ENCODE measurements around the gene PRODH.
A peak's percentile ranks its signal among the peaks of the same experiment; 100 is the strongest.
"Not testable (repeated sequence)": the region's sequence is repeated elsewhere in the genome, so short reads cannot be mapped to it uniquely, and the experiment has no call there.

Gene PRODH

GRCh38 chr22:18935889-18936529 is at the start of gene PRODH:
Gene PRODH (minus strand): TSS chr22:18936293. CDS start chr22:18936287, 6 bp downstream.
- DNase-seq: no peak
- in situ Hi-C loops (cut with HindIII; ENCODE audit: low pct_ligation_motif_present, low pct_unique_long_range_greater_than_20kb, low sequenced_read_pairs): no loop called here

- in situ Hi-C loops (cut with HindIII; ENCODE audit: low pct_ligation_motif_present, low pct_unique_long_range_greater_than_20kb, low sequenced_read_pairs): no loop called here
- DNase-seq: no peak
Observed at GRCh38 chr22:18985780-18986179, 49.7 kb upstream of the PRODH start.

DNA sequence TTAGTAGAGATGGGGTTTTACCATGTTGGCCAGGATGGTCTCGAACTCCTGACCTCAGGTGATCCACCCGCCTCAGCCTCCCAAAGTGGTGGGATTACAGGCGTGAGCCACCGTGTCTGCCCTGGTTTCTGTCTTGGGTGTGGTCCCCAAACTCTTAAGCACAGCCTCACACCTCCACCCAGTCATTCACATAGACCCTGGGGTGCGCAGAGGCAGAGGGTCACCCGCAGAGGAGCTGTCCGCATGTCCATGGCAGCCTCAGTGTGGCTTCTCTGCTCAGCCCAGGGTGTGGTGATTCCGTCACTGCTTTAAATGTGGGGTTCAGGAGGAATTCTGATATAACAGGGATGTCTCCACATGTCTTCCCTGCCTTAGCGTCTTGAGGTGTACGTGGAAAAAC is 48.5 kb upstream of the PRODH start:
- DNase-seq: no peak
- in situ Hi-C loops (cut with HindIII; ENCODE audit: low pct_ligation_motif_present, low pct_unique_long_range_greater_than_20kb, low sequenced_read_pairs): no loop called here

GRCh38 chr22:18983120-18983651 is 47.1 kb upstream of the PRODH start:
- no peak for DNase-seq
- in situ Hi-C loops (cut with HindIII; ENCODE audit: low pct_ligation_motif_present, low pct_unique_long_range_greater_than_20kb, low sequenced_read_pairs): no loop called here

- in situ Hi-C loops (cut with HindIII; ENCODE audit: low pct_ligation_motif_present, low pct_unique_long_range_greater_than_20kb, low sequenced_read_pairs): no loop called here
- no peak for DNase-seq
Observed at GRCh38 chr22:18980829-18981228, 44.7 kb upstream of the PRODH start.

DNA sequence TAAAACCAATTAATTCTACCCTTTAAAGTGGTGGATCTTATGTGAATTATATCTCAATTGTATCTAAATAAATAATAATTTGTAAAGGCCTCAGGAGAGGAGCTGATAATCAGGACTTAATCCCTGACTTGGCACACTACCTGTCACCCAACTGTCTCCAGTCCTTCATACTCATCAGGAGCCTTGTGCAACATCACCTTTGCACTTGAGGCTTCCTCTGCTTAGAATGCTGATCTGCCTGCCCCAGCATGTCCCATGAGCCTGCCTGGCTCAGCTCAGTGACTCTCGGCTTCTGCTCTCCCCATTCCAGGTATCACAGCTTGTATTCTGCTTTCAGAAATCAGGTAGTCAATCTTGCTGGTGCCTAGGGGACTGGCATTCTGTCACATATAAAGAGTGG is 43.9 kb upstream of the PRODH start:
- in situ Hi-C loops (cut with HindIII; ENCODE audit: low pct_ligation_motif_present, low pct_unique_long_range_greater_than_20kb, low sequenced_read_pairs): no loop called here
- DNase-seq: no peak

GRCh38 chr22:18978506-18978905 is 42.4 kb upstream of the PRODH start:
- no peak for DNase-seq
- in situ Hi-C loops (cut with HindIII; ENCODE audit: low pct_ligation_motif_present, low pct_unique_long_range_greater_than_20kb, low sequenced_read_pairs): no loop called here

GRCh38 chr22:18977824-18978425 is 41.8 kb upstream of the PRODH start:
- in situ Hi-C loops (cut with HindIII; ENCODE audit: low pct_ligation_motif_present, low pct_unique_long_range_greater_than_20kb, low sequenced_read_pairs): no loop called here
- DNase-seq: no peak

- no peak for DNase-seq
- in situ Hi-C loops (cut with HindIII; ENCODE audit: low pct_ligation_motif_present, low pct_unique_long_range_greater_than_20kb, low sequenced_read_pairs): no loop called here
Observed at GRCh38 chr22:18976197-18976751, 40.2 kb upstream of the PRODH start.

GRCh38 chr22:18975434-18976196 is 39.5 kb upstream of the PRODH start:
- in situ Hi-C loops (cut with HindIII; ENCODE audit: low pct_ligation_motif_present, low pct_unique_long_range_greater_than_20kb, low sequenced_read_pairs): no loop called here
- no peak for DNase-seq

DNA sequence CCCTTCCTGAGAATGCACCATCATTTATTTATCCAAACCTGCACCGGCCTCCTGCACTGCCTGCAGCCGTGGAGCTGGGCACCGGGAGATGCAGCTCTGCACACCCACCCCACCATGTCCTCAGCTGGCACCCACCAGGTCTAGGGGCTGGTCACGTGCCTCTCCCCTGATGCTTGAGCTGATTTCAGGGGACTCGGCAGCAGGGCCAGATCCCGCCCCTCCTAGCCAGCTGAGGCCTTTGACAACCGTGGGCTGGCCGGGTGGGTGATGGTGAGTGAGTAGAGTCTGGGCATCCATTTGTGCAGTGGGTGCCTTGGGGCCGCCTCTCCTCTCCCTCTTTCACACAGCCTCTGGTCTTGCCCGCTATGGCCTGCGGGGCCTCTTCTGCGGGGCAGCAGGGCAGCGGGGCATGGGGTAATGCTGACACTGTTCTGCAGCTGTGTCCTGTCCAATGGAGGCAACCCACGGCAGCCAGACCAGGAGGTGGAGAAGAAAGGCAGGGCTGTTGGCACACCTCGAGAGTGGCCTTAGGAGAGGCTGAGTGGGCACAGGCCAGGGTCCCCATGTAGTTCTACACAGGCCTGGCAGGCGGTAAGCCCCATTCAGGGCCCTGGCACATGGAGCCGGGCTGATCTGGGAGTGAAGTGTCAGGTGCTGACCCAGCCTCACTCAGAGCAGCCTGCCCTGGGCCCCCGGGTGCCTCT is 38.5 kb upstream of the PRODH start:
- DNase-seq: no peak
- in situ Hi-C loops (cut with HindIII; ENCODE audit: low pct_ligation_motif_present, low pct_unique_long_range_greater_than_20kb, low sequenced_read_pairs): no loop called here

DNA sequence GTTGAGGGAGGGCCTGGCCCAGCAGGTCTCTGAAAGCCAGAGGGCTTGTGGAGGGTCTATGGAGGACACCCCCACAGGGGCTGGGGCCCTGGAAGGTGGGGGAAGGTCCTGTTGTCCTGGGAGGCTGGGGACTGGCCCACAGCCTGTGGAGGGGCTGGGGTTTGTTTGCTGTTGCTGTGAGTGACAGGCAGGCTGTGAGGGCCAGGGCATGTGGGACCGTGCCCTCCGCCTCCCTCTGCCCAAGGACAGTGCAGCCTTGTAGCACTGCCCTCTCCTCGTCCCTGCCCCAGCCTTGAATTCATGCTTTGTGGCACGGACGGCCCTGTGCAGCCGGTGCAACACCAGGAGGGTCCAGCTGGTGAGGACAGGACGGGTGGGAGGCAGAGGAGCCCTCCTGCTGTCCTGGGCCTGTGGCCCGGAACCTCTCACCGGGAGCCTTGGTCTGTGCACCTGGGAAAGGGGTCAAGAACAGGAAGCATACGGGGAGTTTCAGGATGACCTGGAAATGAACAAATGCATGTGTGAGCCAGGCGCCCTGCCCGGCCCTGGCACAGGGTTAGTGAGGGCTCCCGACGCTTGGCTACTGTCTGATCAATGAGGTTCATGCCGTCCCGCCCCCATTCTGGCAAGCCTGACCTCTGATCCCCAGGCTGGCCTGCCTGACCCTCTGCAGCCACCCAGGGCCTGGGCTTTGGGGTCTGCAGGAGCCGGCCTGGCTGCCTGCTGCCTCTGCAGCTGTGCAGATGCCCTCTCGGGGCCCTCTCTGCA is 37.4 kb upstream of the PRODH start:
- in situ Hi-C loops (cut with HindIII; ENCODE audit: low pct_ligation_motif_present, low pct_unique_long_range_greater_than_20kb, low sequenced_read_pairs): no loop called here
- DNase-seq: no peak

DNA sequence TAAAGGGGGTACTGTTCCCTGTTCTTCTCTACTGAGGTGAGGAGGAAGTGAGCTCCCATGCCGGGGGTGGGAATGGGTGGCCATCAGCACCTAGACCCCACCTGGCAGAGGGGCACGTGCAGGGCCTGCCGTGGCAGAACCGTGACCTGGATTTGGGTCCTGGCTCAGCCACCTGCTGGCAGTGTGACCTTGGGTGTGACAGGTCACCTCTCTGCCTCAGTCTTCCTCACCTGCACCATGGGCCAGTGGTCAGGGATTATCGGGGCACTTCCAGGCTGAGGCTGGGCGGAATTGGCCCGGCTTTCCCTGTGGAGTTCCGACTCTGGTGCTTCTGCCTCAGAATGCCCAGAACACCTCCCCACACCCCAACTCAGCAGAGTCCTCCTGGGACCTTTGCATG is 36.5 kb upstream of the PRODH start:
- in situ Hi-C loops (cut with HindIII; ENCODE audit: low pct_ligation_motif_present, low pct_unique_long_range_greater_than_20kb, low sequenced_read_pairs); DNase-seq: not testable (repeated sequence)

DNA sequence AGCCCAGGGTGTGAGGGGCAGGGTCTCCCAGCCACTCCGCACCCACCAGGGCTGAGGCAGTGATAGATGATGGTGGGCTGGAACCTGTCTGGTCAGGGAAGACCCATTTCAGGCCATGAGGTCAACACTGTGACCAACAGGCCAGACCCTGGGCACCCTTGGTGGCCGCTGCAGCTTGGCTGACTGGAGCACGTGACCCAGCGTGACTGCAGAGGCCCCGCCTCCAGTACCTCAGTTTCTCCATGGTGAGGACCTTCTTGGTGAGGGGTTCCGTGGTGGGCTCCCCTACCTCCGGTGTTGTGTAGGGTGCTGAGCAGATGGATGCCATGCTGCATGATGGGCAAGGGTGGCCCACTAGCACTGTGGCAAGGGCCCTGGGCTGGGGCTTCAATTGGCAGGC is 35.9 kb upstream of the PRODH start:
- in situ Hi-C loops (cut with HindIII; ENCODE audit: low pct_ligation_motif_present, low pct_unique_long_range_greater_than_20kb, low sequenced_read_pairs): not testable (repeated sequence)

DNA sequence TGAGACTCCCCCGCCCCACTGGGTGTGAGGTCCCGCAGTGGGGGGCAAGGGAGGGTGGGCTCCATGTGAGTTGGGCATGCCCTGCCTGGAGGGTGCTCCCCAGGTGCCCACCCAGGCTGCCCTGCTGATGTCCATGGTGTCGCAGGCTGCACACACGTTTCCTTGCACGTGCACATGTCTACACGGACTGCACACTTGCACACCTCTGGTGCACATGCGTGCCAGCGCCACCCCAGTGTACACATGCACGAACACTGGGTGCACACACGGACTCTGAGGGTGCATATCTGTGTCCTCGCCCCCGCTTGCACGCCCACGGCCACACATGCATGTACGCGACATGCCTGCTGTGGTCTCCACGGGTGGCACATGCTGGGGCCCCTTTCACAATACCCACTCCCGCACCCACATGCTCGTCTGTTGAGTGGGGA is 35.2 kb upstream of the PRODH start:
- in situ Hi-C loops (cut with HindIII; ENCODE audit: low pct_ligation_motif_present, low pct_unique_long_range_greater_than_20kb, low sequenced_read_pairs): no loop called here
- DNase-seq: no peak

More for the DNA sequence above, 35.9 kb upstream of the PRODH start:
- DNase-seq: not testable (repeated sequence)

DNA sequence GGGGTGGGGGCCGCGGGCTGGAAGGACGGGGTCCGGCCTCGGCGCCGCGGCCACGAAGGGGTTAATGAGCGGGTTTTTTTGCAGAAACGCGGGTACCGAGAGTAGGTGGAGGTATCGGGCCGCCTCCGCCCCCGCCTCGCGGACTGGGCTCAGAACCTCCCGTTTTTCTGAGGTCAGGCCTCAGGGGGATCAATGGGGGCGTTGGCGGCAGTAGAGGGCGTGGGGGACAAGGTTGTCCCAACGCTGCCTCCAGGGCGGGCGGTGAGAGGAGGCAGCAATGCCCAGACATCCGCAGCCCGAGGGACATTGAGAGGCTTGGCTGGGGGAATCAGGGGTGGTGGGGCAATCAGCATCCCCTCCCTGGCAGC is 34.8 kb upstream of the PRODH start:
- DNase-seq: no peak
- in situ Hi-C loops (cut with HindIII; ENCODE audit: low pct_ligation_motif_present, low pct_unique_long_range_greater_than_20kb, low sequenced_read_pairs): no loop called here

DNA sequence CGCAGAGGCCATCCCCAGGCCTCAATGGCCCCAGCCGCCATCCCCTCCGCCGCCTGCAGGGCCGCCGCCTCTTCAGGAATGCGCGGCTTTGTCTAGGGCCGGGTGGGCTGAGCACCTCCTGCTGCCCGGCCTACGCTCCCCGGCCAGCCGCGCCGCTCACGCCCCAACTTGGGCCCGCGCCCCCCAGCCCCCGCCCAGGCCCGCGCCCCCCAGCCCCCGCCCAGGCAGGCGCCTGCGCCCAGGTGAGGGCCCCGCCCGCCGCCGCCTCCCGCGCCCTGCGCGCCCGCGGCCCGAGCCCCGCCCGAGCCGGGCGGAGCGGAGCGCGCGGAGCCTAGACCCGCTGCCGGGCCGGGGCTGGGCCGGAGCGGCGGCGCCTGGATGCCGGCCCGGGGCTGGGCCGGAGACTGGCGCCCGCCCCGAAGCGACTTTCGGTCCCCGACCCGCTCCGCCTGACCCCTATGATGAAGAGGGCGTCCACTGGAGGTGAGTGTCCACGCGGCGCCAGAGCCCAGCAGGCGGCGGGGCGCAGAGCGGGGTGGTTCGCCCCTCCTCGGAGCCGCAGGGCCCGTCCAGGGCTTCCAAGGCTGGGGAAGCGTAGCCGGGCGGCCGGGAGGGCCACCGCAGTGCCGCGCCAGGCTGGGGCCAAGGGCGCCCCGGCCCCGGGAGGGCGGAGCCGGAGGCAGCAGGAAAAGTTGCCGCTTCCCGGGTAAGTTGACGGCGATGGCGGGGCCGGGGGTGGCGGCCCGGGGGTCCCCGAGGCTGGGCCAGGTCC is 34.3 kb upstream of the PRODH start:
- peak; percentile 37 for DNase-seq

More for the DNA sequence above, 34.3 kb upstream of the PRODH start:
- in situ Hi-C loops (cut with HindIII; ENCODE audit: low pct_ligation_motif_present, low pct_unique_long_range_greater_than_20kb, low sequenced_read_pairs): no loop called here
